NCI-H446 (cell line): Measurements from ENCODE around the gene CNIH1.
"Not testable (repeated sequence)": the region's sequence is repeated elsewhere in the genome, so short reads cannot be mapped to it uniquely, and the experiment has no call there.

Experiments
- DNase-seq, 2 experiments: peaks; one replicate each; lab custom pipeline; 2025; lab: John Stamatoyannopoulos, UW

The CNIH1 gene

DNA sequence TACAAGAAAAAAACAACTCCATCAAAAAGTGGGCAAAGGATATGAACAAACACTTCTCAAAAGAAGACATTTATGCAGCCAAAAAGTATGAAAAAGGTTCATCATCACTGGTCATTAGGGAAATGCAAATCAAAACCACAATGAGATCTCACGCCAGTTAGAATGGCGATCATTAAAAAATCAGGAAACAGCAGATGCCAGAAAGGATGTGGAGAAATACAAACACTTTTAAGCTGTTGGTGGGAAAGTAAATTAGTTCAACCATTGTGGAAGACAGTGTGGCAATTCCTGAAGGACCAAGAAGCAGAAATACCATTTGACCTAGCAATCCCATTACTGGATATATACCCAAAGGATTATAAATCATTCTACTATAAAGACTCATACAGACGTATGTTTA lies 60.6 kb downstream of the CNIH1 start:
- DNase-seq, result not testable (repeated sequence)

DNA sequence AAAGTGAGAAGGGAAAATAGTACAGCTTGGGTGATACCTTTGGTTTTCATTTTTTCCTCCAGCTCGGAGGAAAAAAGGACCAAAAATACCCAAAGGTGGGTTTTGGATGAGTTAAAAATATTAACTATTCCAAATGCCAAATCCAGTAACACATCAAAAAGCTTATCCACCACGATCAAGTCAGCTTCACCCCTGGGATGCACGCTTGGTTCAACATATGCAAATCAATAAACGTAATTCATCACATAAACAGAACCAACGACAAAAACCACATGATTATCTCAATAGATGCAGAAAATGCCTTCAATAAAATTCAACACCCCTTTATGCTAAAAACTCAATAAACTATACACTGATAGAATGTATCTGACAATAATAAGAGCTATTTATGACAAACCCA lies 62.3 kb downstream of the CNIH1 start:
- DNase-seq, result not testable (repeated sequence)

GRCh38 chr14:54377501-54377900 lies 63.7 kb downstream of the CNIH1 start:
- no peak for DNase-seq

DNA sequence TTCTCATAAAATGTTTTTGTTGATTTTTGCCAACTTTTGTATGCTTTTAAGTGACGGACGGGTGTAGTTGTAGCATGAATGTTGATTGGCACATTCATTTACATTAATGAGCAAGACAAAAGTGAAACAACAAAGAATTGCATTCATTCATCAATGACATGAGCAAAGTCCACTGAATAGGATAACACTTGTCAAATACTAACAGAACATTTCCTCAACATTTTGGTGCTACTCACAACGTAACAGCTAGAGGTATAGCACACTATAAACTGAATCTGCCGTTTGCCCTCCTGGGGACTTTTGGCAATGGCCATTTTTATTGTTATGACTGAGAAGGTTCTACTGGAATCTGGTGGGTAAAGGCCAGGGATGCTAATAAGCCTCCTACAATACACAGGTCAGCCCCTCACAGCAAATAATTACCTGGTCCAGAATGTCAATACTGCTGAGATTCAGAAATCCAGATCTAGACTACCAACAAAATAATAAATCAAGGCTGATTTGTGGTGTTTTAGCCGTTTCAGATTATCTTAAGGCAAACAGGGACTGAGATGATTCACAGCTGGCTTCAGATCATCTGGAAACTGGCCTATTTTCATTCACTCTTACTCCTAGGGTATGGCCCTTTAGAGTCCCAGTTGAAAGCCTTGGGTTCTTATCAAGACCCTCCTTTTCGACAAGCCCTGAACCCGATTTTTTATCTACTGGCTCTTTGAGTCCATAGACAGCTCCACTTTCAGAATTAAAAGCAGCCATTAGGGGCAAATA lies 66.9 kb downstream of the CNIH1 start:
- DNase-seq, result no peak
